Naive thymus-derived CD4-positive, alpha-beta T cell (primary cell): ENCODE results near the gene ANO1. TPM values are rescaled to one million over a fixed set of nuclear protein-coding genes. Genes with fewer than 3 reads are reported as not detected.
A peak's percentile ranks its signal among the peaks of the same experiment; 100 is the strongest.
"Not testable (repeated sequence)": the region's sequence is repeated elsewhere in the genome, so short reads cannot be mapped to it uniquely, and the experiment has no call there.

Source experiments
- ATAC-seq: fragments of 150-1000 bp; cut with Tn5 transposase; 2 replicates; pipeline ENCODE4 v1.10.0; 2021; ENCODE audit warnings: mild to moderate bottlenecking, moderate library complexity
- CTCF ChIA-PET: fragments of 350-600 bp; sonication (Branson Sonifier 250); formaldehyde crosslinking; loops from one replicate; lab custom pipeline; 2021; ENCODE audit warnings: antibody characterized with exemption; lab: Charles Lee
- POLR2A ChIA-PET: fragments of 350-600 bp; sonication (Branson Sonifier 250); formaldehyde crosslinking; loops from one replicate; lab custom pipeline; 2021; ENCODE audit warnings: antibody characterized with exemption, inconsistent platforms; lab: Charles Lee
- DNase-seq, 9 donors: peaks; one replicate each; pipeline versions ENCODE4 v3.0.0 to v3.0.0-alpha.2; 2020 to 2022; ENCODE audit warnings: mixed read lengths in 1 of 9
- H3K27ac ChIP-seq: one replicate; pipeline ENCODE4 v1.7.0; 2013; ENCODE audit warnings: mild to moderate bottlenecking, low read depth, low read length, moderate library complexity
- H3K27me3 ChIP-seq, 2 donors: one replicate each; pipeline ENCODE4 v1.7.0; 2013; ENCODE audit warnings: low read length in 2 of 2, mild to moderate bottlenecking in 2 of 2, moderate library complexity in 2 of 2; ENCODE audit not compliant: control insufficient read depth in 2 of 2, insufficient read depth in 2 of 2
- H3K36me3 ChIP-seq, 3 experiments: 1 replicate in 2 of 3; 2 replicates in 1 of 3; pipeline ENCODE4 v1.7.0; 2013; ENCODE audit warnings: low read length in 3 of 3, mild to moderate bottlenecking in 3 of 3, moderate library complexity in 1 of 3; ENCODE audit not compliant: insufficient read depth in 3 of 3, control insufficient read depth in 2 of 3
- H3K4me1 ChIP-seq, 2 donors: one replicate each; pipeline ENCODE4 v1.7.0; 2013; ENCODE audit warnings: low read length in 2 of 2, mild to moderate bottlenecking in 2 of 2, moderate library complexity in 1 of 2; ENCODE audit not compliant: control insufficient read depth in 2 of 2, insufficient read depth in 2 of 2
- H3K4me3 ChIP-seq: 2 replicates; pipeline ENCODE4 v1.7.0; 2013; ENCODE audit warnings: mild to moderate bottlenecking, low read length
- H3K9me3 ChIP-seq, 3 experiments: 1 replicate in 2 of 3; 2 replicates in 1 of 3; pipeline ENCODE4 v1.7.0; 2013; ENCODE audit warnings: low read length in 3 of 3; ENCODE audit not compliant: control insufficient read depth in 2 of 3
- H3K27ac Mint-ChIP-seq, 9 donors: one replicate each; pipeline ENCODE4 v1.8.0; 2020 to 2022; ENCODE audit warnings: mixed read lengths in 9 of 9, mild to moderate bottlenecking in 8 of 9, moderate library complexity in 5 of 9, inconsistent platforms in 2 of 9
- H3K27me3 Mint-ChIP-seq, 5 donors: one replicate each; pipeline ENCODE4 v1.8.0; 2021 to 2022; ENCODE audit warnings: mixed read lengths in 5 of 5, mild to moderate bottlenecking in 1 of 5
- H3K36me3 Mint-ChIP-seq, 5 donors: one replicate each; pipeline ENCODE4 v1.8.0; 2020 to 2022; ENCODE audit warnings: mixed read lengths in 5 of 5, mild to moderate bottlenecking in 3 of 5, inconsistent platforms in 1 of 5
- H3K4me1 Mint-ChIP-seq, 7 donors: one replicate each; pipeline ENCODE4 v1.8.0; 2020 to 2022; ENCODE audit warnings: mixed read lengths in 7 of 7, mild to moderate bottlenecking in 3 of 7, inconsistent platforms in 1 of 7
- H3K4me3 Mint-ChIP-seq, 10 donors: one replicate each; pipeline ENCODE4 v1.8.0; 2020 to 2022; ENCODE audit warnings: mild to moderate bottlenecking in 10 of 10, mixed read lengths in 10 of 10, moderate library complexity in 6 of 10, inconsistent platforms in 2 of 10
- H3K9me3 Mint-ChIP-seq, 11 donors: one replicate each; pipeline ENCODE4 v1.8.0; 2020 to 2022; ENCODE audit warnings: mixed read lengths in 11 of 11, mild to moderate bottlenecking in 4 of 11, inconsistent platforms in 1 of 11, moderate library complexity in 1 of 11
- intact Hi-C, 2 donors: fragments of 100-400 bp; cut with micrococcal nuclease; formaldehyde crosslinking; loops; one replicate each; pipeline ENCODE4 v1.15.1; 2023
- polyA plus RNA-seq, 2 donors: library from polyadenylated mRNA; unstranded; fragments of 300-500 nt; fragmentation: Illumina TruSeq; gene quantifications; one replicate each; pipeline ENCODE4 v1.2.3, GENCODE V29; 2021
- total RNA-seq, 6 experiments: library from RNA in 5 of 6; stranded (reverse) in 5 of 6; gene quantifications; 1 replicate in 5 of 6; 2 replicates in 1 of 6; pipeline ENCODE4 v1.2.3 and lab custom pipeline; 2021 to 2026

The ANO1 gene
- total and polyA plus RNA-seq, 7 experiments from 2014 or later = not detected

DNA sequence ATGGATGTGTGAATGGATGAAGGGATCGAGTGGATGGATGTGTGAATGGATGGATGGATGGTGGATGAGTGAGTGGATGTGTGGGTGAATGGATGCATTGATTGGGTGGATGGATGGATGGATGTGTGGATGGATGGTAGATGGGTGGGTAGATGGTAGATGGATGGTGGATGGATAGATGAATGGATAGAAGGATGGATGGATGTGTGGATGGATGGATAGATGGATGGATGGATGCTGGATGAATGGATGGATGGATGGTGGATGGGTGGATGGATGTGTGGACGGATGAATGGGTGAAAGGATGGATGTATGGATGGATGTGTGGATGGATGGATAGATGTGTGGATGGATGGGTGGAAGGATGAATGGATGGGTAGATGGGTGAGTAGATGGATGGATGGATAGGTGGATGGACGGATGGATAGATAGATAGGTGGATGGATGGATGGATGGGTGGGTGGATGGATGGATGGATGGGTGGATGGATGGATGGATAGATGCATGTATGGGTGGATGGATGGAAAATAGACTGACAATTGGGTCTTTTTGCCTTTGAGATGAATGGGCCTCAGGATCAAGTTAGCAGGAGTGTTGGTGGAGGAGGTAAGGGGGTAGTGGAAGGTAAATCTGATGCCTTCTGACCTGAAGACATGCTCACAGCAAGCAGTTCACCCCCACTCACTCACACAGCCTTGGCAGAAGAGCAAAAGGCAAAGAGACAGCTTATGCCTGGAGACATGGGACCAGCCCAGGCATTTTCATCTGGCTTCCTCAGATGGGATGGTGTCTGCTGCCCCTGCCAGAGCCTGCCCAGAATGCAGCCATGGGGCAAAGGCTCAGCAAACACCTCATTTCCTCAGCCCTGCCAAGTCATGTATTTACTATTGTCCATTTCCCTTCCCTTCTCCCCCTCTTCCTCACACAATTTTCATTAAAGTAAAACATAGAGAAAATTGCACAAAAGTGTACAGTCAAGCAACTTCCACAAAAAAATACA, 117.0 kb downstream of the ANO1 start:
- ChIA-PET POLR2A (no interaction called here), CTCF (interaction anchor here (1.2 to 2.0 kb wide), 3 partner anchors 15 to 276 kb away, joined by 3 to 8 read pairs (median 3); no protein-coding TSS in a partner anchor)
- DNase-seq (no peak), ATAC-seq (no peak)
- no peaks in the 10 kb centered on the region for H3K9me3 ChIP-seq
- H3K4me1 Mint-ChIP-seq = peaks cover 0 to 6% (median 0%) of the 10 kb centered on the region in 7 donors
- intact Hi-C loops = loop anchor here in 1 of 2 donors (5.0 kb wide), 1 partner anchor 508 kb away; no protein-coding TSS in a partner anchor
- no peak overlapping the region for H3K27ac Mint-ChIP-seq
- no peaks in the 10 kb centered on the region for H3K36me3 Mint-ChIP-seq
- no peaks in the 10 kb centered on the region for H3K36me3 ChIP-seq
- H3K4me1 ChIP-seq = no peaks in the 10 kb centered on the region
- H3K4me3 Mint-ChIP-seq = no peak overlapping the region
- peaks cover 0 to 12% (median 8%) of the 10 kb centered on the region in 5 donors for H3K27me3 Mint-ChIP-seq
- no peaks in the 10 kb centered on the region for H3K27me3 ChIP-seq
- H3K9me3 Mint-ChIP-seq = peaks cover 0 to 1% (median 0%) of the 10 kb centered on the region in 11 donors
- no peak overlapping the region for H3K4me3 ChIP-seq
- no peak overlapping the region for H3K27ac ChIP-seq

DNA sequence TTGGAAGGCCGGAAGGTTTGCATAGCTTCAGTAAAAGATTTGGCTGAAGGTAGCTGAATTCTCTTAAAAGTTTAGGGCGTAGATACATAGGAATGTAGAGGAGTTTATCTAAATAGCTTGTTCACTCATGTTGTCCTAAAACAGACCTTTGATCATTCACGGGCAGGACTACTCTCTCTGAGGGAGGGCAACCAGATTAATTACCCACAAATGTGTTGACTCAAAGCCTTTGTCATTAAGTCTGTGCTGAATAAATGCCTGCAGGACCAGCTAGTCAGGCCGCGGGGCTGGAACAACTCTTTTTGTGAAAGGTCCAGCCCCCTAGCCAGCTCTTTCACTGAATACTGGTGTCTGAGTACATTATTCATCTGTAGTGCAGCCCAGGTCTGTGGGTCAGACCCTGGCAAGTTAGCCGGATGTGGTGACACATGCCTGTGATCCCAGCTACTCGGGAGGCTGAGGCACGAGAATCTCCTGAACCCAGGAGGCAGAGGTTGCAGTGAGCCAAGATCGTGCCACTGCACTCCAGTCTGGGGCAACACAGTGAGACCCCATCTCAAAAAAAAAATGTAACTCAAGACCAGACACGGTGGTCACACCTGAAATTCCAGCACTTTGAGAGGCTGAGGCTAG, 122.2 kb downstream of the ANO1 start:
- CTCF ChIA-PET = interaction anchor here (0.7 to 0.8 kb wide), 3 partner anchors 21 to 76 kb away, joined by 3 to 4 read pairs (median 3); no protein-coding TSS in a partner anchor
- ATAC-seq = no peak

DNA sequence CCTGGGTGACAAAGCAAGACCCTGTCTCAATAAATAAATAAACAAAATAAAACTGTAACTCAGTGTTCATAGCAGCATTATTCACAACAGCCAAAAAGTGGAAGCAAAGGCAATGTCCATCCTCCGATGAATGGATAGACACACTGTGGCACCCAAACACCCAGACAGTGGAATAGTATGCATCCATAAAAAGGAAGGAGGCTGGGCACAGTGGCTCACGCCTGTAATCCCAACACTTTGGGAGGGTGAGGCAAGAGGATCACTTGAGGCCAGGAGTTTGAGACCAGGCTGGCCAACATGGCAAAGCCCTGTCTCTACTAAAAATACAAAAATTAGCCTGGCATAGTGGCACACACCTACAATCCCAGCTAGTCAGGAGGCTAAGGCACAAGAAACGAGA, 122.9 kb downstream of the ANO1 start:
- intact Hi-C loops = loop anchor here (5.0 to 10.0 kb wide), 4 partner anchors 524 to 1929 kb away; partner anchors contain the start of genes ANAPC15 (in 1 of the 2), C11orf24 (in 1 of the 2) and LTO1 (in 1 of the 2)
- H3K4me1 ChIP-seq = peaks cover 21 to 29% of the 10 kb centered on the region in 2 donors
- H3K27me3 ChIP-seq, H3K9me3 Mint-ChIP-seq, H3K27ac ChIP-seq, ATAC-seq, POLR2A ChIA-PET, H3K27me3 Mint-ChIP-seq, H3K9me3 ChIP-seq, H3K4me3 ChIP-seq, DNase-seq: not testable (repeated sequence)
- Mint-ChIP-seq H3K4me1 (peaks cover 20 to 34% (median 29%) of the 10 kb centered on the region in 7 donors), H3K36me3 (peaks cover 2 to 15% (median 6%) of the 10 kb centered on the region in 5 donors), H3K27ac (peak overlapping the region in 2 of 9 donors; percentile 28 to 59), H3K4me3 (peak overlapping the region in 3 of 10 donors; percentile 25 to 53 (median 37))
- CTCF ChIA-PET = interaction anchor here (0.7 kb wide), 2 partner anchors 40 to 75 kb away, joined by 3 to 4 read pairs; no protein-coding TSS in a partner anchor
- H3K36me3 ChIP-seq = peaks cover 0 to 12% (median 0%) of the 10 kb centered on the region in 3 experiments

More for the DNA sequence above, 122.2 kb downstream of the ANO1 start:
- Mint-ChIP-seq H3K27ac (no peak overlapping the region), H3K36me3 (peaks cover 0 to 8% (median 0%) of the 10 kb centered on the region in 5 donors), H3K9me3 (peaks cover 0 to 1% (median 0%) of the 10 kb centered on the region in 11 donors), H3K4me1 (peaks cover 12 to 27% (median 22%) of the 10 kb centered on the region in 7 donors), H3K4me3 (no peak overlapping the region), H3K27me3 (peaks cover 0 to 6% (median 4%) of the 10 kb centered on the region in 5 donors)
- no peak for DNase-seq
- H3K4me3 ChIP-seq = no peak overlapping the region
- POLR2A ChIA-PET = no interaction called here
- H3K4me1 ChIP-seq = peaks cover 15 to 22% of the 10 kb centered on the region in 2 donors
- no peaks in the 10 kb centered on the region for H3K27me3 ChIP-seq
- no peaks in the 10 kb centered on the region for H3K9me3 ChIP-seq
- intact Hi-C loops = loop anchor here (5.0 to 10.0 kb wide), 4 partner anchors 523 to 1928 kb away; partner anchors contain the start of genes ANAPC15 (in 1 of the 2), C11orf24 (in 1 of the 2) and LTO1 (in 1 of the 2)
- H3K27ac ChIP-seq = no peak overlapping the region
- H3K36me3 ChIP-seq = peaks cover 0 to 10% (median 0%) of the 10 kb centered on the region in 3 experiments

DNA sequence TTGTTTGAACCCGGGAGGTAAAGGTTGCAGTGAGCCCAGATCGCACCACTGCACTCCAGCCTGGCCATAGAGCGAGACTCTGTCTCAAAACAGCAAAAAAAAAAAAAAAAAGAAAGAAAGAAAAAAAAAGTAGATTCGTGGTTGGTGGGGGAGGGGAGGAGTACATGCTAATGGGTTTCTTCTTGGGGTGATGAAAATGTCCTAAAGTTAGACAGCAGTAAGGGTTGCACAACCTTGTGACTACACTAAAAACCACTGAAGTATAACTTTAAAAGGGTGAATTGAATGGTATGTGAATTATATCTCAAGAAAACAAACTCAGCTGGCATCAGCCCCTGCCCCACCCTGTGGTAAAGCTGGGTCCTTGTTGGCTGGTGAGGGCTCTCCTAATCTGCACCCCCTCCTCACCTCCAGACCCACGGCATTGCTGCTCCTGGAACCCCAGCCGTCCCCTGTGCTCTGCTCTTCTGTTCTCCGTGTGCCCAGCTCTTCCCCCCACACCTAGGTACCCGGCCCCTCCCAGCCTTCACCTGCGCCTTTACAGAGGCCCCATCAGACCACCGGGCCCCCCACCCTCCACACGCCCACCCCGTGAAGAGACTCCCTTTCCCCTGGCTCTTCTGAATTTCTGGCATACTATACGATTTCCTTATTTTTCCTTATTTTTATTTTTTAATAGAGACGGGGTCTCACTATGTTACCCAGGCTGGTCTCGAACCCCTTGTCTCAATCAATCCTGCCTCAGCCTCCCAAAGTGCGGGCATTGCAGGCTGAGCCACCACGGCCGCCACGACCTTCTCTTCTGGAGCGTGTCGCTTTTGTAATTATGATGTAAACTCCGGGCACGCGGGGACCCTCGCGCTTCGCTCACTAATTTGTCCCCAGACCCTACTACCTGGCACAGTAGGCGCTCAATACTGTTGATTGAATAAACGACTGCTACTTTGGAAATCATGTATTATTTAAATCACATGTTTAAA, 124.1 kb downstream of the ANO1 start:
- intact Hi-C loops = loop anchor here (2.0 to 10.0 kb wide), 5 partner anchors 525 to 1930 kb away; partner anchors contain the start of genes ANAPC15 (in 1 of the 2), C11orf24 (in 1 of the 2), LTO1 (in 1 of the 2) and NADSYN1 (in 1 of the 2)
- H3K9me3 Mint-ChIP-seq = peaks cover 0 to 1% (median 0%) of the 10 kb centered on the region in 11 donors
- H3K27ac ChIP-seq = peak overlapping the region; percentile 81
- peaks cover 28 to 45% (median 36%) of the 10 kb centered on the region in 7 donors for H3K4me1 Mint-ChIP-seq
- H3K27me3 Mint-ChIP-seq = peaks cover 0 to 6% (median 0%) of the 10 kb centered on the region in 5 donors
- DNase-seq (no peak), ATAC-seq (no peak)
- peak overlapping the region; percentile 92 to 99 (median 96) for H3K4me3 Mint-ChIP-seq
- H3K27ac Mint-ChIP-seq = peak overlapping the region; percentile 86 to 97 (median 94)
- ChIA-PET CTCF (no interaction called here), POLR2A (interaction anchor here (1.0 to 3.3 kb wide), 2 partner anchors 69 to 527 kb away, joined by 3 to 16 read pairs; partner anchors contain the start of genes LTO1 and PPFIA1)
- no peaks in the 10 kb centered on the region for H3K9me3 ChIP-seq
- H3K27me3 ChIP-seq = no peaks in the 10 kb centered on the region
- peak overlapping the region; percentile 97 for H3K4me3 ChIP-seq
- H3K4me1 ChIP-seq = peaks cover 21 to 34% of the 10 kb centered on the region in 2 donors
- H3K36me3 ChIP-seq = peaks cover 7 to 24% (median 8%) of the 10 kb centered on the region in 3 experiments
- peaks cover 3 to 20% (median 13%) of the 10 kb centered on the region in 5 donors for H3K36me3 Mint-ChIP-seq

DNA sequence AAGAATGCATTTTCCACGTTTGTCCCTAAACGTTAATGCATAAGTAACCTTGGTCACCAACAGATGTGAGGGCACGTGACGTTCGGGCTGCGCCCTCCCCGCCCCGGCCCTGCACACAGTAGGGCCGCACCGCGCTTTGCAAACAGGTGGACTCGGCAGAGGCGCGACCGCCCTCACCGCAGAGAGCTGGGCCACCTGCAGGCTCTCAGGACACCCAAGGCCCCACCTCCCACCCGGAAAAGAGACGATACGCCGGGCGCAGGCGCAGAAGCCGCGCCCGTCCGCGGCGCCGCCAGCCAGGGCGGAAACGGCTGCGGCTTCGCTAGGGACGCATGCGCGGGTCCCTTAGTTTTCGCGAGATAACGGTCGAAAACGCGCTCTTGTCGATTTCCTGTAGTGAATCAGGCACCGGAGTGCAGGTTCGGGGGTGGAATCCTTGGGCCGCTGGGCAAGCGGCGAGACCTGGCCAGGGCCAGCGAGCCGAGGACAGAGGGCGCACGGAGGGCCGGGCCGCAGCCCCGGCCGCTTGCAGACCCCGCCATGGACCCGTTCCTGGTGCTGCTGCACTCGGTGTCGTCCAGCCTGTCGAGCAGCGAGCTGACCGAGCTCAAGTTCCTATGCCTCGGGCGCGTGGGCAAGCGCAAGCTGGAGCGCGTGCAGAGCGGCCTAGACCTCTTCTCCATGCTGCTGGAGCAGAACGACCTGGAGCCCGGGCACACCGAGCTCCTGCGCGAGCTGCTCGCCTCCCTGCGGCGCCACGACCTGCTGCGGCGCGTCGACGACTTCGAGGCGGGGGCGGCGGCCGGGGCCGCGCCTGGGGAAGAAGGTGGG, 125.0 kb downstream of the ANO1 start, which contains the start of gene FADD:
TSS of gene FADD (plus strand) at position 377 of the 831 bp plus-strand sequence. CDS start at position 541, 164 bp downstream.
- intact Hi-C loops = loop anchor here (1.0 to 10.0 kb wide), 7 partner anchors 67 to 1931 kb away; partner anchors contain the start of genes LTO1 (in 2 of the 2), PPFIA1 (in 2 of the 2), ANAPC15 (in 1 of the 2) and C11orf24 (in 1 of the 2)
- Mint-ChIP-seq H3K4me1 (peaks cover 28 to 54% (median 36%) of the 10 kb centered on the region in 7 donors), H3K27me3 (peaks cover 0 to 6% (median 0%) of the 10 kb centered on the region in 5 donors), H3K9me3 (peaks cover 0 to 1% (median 0%) of the 10 kb centered on the region in 11 donors), H3K27ac (peak within 1 kb of the TSS; percentile 93 to 99 (median 97)), H3K4me3 (peak within 1 kb of the TSS; percentile 92 to 99 (median 96)), H3K36me3 (peaks cover 3 to 21% (median 13%) of the 10 kb centered on the region in 5 donors)
- peaks cover 14 to 33% (median 17%) of the 10 kb centered on the region in 3 experiments for H3K36me3 ChIP-seq
- ATAC-seq (peak; percentile 77), DNase-seq (peak; percentile 86 to 93 (median 90))
- no peaks in the 10 kb centered on the region for H3K27me3 ChIP-seq
- ChIA-PET CTCF (no interaction called here), POLR2A (interaction anchor here (1.0 to 3.3 kb wide), 5 partner anchors 10 to 528 kb away, joined by 3 to 16 read pairs (median 4); partner anchors contain the start of genes LTO1 and PPFIA1)
- H3K4me1 ChIP-seq = peaks cover 21 to 34% of the 10 kb centered on the region in 2 donors
- peak within 1 kb of the TSS; percentile 81 for H3K27ac ChIP-seq
- peak within 1 kb of the TSS; percentile 97 for H3K4me3 ChIP-seq
- H3K9me3 ChIP-seq = no peaks in the 10 kb centered on the region
